Uterus (tissue), 4 donors: Measurements from ENCODE around the gene SDK2. TPM values are rescaled to one million over a fixed set of nuclear protein-coding genes. Genes with fewer than 3 reads are reported as not detected.

Experiments
- DNase-seq, 2 donors: peaks; one replicate each; pipeline ENCODE4 v3.0.0-alpha.2; 2019 to 2020
- H3K27ac ChIP-seq, 2 donors: fragments of 200-600 bp; sonication (generic); 1 replicate in 1 of 2; 2 replicates in 1 of 2; pipeline ENCODE4 v1.5.1; 2016 to 2018
- H3K27me3 ChIP-seq, 2 donors: fragments of 200-600 bp; sonication (generic); one replicate each; pipeline ENCODE4 v1.5.1; 2018 to 2019; ENCODE audit warnings: control low read depth in 1 of 2
- H3K36me3 ChIP-seq, 2 donors: fragments of 200-600 bp; sonication (generic); one replicate each; pipeline ENCODE4 v1.5.1; 2019; ENCODE audit warnings: control low read depth in 1 of 2
- H3K4me1 ChIP-seq, 2 donors: fragments of 200-600 bp; sonication (generic); one replicate each; pipeline ENCODE4 v1.5.1; 2018 to 2019; ENCODE audit warnings: control low read depth in 1 of 2
- H3K4me3 ChIP-seq, 2 donors: fragments of 200-600 bp; sonication (generic); 1 replicate in 1 of 2; 2 replicates in 1 of 2; pipeline ENCODE4 v1.5.1; 2018 to 2019; ENCODE audit warnings: mild to moderate bottlenecking in 1 of 2
- H3K9me3 ChIP-seq, 2 donors: fragments of 200-600 bp; sonication (generic); one replicate each; pipeline ENCODE4 v1.5.1; 2019; ENCODE audit warnings: control low read depth in 1 of 2
- CTCF ChIP-seq, 4 experiments: fragments of 200-600 bp in 2 of 4; fragments of 450-650 bp in 2 of 4; sonication (generic) in 2 of 4; IDR thresholded peaks; one replicate each; pipeline ENCODE4 v1.5.1; 2016 to 2019; ENCODE audit warnings: antibody characterized with exemption in 4 of 4, mild to moderate bottlenecking in 2 of 4, moderate library complexity in 1 of 4
- POLR2A ChIP-seq, 2 donors: fragments of 450-650 bp; IDR thresholded peaks; one replicate each; pipeline ENCODE4 v1.6.1; 2016; ENCODE audit warnings: antibody characterized with exemption in 2 of 2, mild to moderate bottlenecking in 1 of 2, moderate library complexity in 1 of 2
- intact Hi-C: fragments of 100-400 bp; cut with DNase I; formaldehyde crosslinking; loops from one replicate; pipeline ENCODE4 v1.15.1; 2023; ENCODE audit warnings: low total_unique reads
- total RNA-seq, 4 donors: library from RNA; depleted of rRNA in 3 of 4; stranded (reverse); fragments of >200 nt in 3 of 4; gene quantifications; one replicate each; pipeline versions ENCODE4 v1.1.0 to v1.2.4, GENCODE V29; 2014 to 2023
- donor health status: DM: yes; HTN: yes; CAD: no.

Gene SDK2
- total RNA-seq, 4 donors from 2014 or later = 1.1 to 5.0 TPM; not detected in 2

- no peaks in the 10 kb centered on the region for H3K4me1 ChIP-seq
- no peak overlapping the region for H3K4me3 ChIP-seq
- intact Hi-C loops = no loop called here
- TF ChIP-seq CTCF (IDR thresholded peaks at IDR 0.05) (no peak), POLR2A (IDR thresholded peaks at IDR 0.05) (no peak)
- H3K36me3 ChIP-seq = no peaks in the 10 kb centered on the region
- no peaks in the 10 kb centered on the region for H3K27me3 ChIP-seq
- no peak overlapping the region for H3K27ac ChIP-seq
- no peak for DNase-seq
- H3K9me3 ChIP-seq = no peaks in the 10 kb centered on the region
These were observed 30.7 kb downstream of the SDK2 start for GRCh38 chr17:73613271-73614233.

- Histone ChIP-seq H3K27ac (no peak overlapping the region), H3K4me3 (no peak overlapping the region)
- intact Hi-C loops = no loop called here
These were observed 32.2 kb downstream of the SDK2 start for GRCh38 chr17:73612031-73612472.

GRCh38 chr17:73611630-73612029, 32.6 kb downstream of the SDK2 start:
- H3K9me3 ChIP-seq = no peaks in the 10 kb centered on the region
- H3K4me1 ChIP-seq = no peaks in the 10 kb centered on the region
- H3K4me3 ChIP-seq = no peak overlapping the region
- intact Hi-C loops = no loop called here
- no peak overlapping the region for H3K27ac ChIP-seq
- TF ChIP-seq POLR2A (IDR thresholded peaks at IDR 0.05) (no peak), CTCF (IDR thresholded peaks at IDR 0.05) (no peak)
- H3K36me3 ChIP-seq = no peaks in the 10 kb centered on the region
- no peak for DNase-seq
- H3K27me3 ChIP-seq = no peaks in the 10 kb centered on the region

More at GRCh38 chr17:73612031-73612472, 32.2 kb downstream of the SDK2 start:
- no peak for TF ChIP-seq CTCF (IDR thresholded peaks at IDR 0.05)
- TF ChIP-seq POLR2A (IDR thresholded peaks at IDR 0.05) = no peak
- H3K36me3 ChIP-seq = no peaks in the 10 kb centered on the region
- H3K27me3 ChIP-seq = no peaks in the 10 kb centered on the region
- H3K4me1 ChIP-seq = no peaks in the 10 kb centered on the region
- no peaks in the 10 kb centered on the region for H3K9me3 ChIP-seq
- no peak for DNase-seq

- Histone ChIP-seq H3K36me3 (no peaks in the 10 kb centered on the region), H3K27me3 (no peaks in the 10 kb centered on the region), H3K27ac (no peak overlapping the region), H3K4me1 (no peaks in the 10 kb centered on the region), H3K9me3 (no peaks in the 10 kb centered on the region), H3K4me3 (no peak overlapping the region)
- DNase-seq = no peak
- intact Hi-C loops = no loop called here
- TF ChIP-seq POLR2A (IDR thresholded peaks at IDR 0.05) (no peak), CTCF (IDR thresholded peaks at IDR 0.05) (no peak)
These were observed 33.8 kb downstream of the SDK2 start for GRCh38 chr17:73610331-73610911.

GRCh38 chr17:73609758-73610157, 34.5 kb downstream of the SDK2 start:
- no peak overlapping the region for H3K27ac ChIP-seq
- H3K4me1 ChIP-seq = no peaks in the 10 kb centered on the region
- TF ChIP-seq CTCF (IDR thresholded peaks at IDR 0.05) (no peak), POLR2A (IDR thresholded peaks at IDR 0.05) (no peak)
- H3K9me3 ChIP-seq = no peaks in the 10 kb centered on the region
- no peak for DNase-seq
- intact Hi-C loops = no loop called here
- H3K36me3 ChIP-seq = no peaks in the 10 kb centered on the region
- H3K27me3 ChIP-seq = no peaks in the 10 kb centered on the region
- no peak overlapping the region for H3K4me3 ChIP-seq
